ENCODE data around the gene TAS2R42. TPM values are rescaled to one million over a fixed set of nuclear protein-coding genes. Genes with fewer than 3 reads are reported as not detected.

TAS2R42 gene
- polyA plus RNA-seq (2012; ENCODE audit: insufficient read depth, insufficient read length, low read depth), result not detected

GRCh38 chr12:11186837-11187236 lies at the start of gene TAS2R42:
Gene TAS2R42 (minus strand): TSS chr12:11186937. CDS start chr12:11186937, 0 bp downstream.
- Histone ChIP-seq H3K27me3 (peaks cover 7% of the 10 kb centered on the region), H3K36me3 (no peaks in the 10 kb centered on the region), H3K4me3 (ENCODE audit: low read depth, low read length) (no peak within 1 kb of the TSS), H3K9me3 (no peaks in the 10 kb centered on the region), H3K4me1 (no peaks in the 10 kb centered on the region)
- no peak for TF ChIP-seq CTCF (IDR thresholded peaks at IDR 0.05; ENCODE audit: low read depth, low read length)
- DNase-seq, result no peak

- DNase-seq, result no peak
- no peaks in the 10 kb centered on the region for H3K9me3 ChIP-seq
Measured at GRCh38 chr12:11233532-11233931, 46.8 kb upstream of the TAS2R42 start.

GRCh38 chr12:11228296-11228879 lies 41.7 kb upstream of the TAS2R42 start:
- Histone ChIP-seq H3K9me3 (no peaks in the 10 kb centered on the region), H3K27me3 (peaks cover 12% of the 10 kb centered on the region), H3K36me3 (no peaks in the 10 kb centered on the region), H3K4me3 (ENCODE audit: low read depth, low read length) (no peak overlapping the region), H3K4me1 (no peaks in the 10 kb centered on the region)
- peak; percentile 78 for TF ChIP-seq CTCF (IDR thresholded peaks at IDR 0.05; ENCODE audit: low read depth, low read length)
- peak; percentile 48 for DNase-seq

More at GRCh38 chr12:11233532-11233931, 46.8 kb upstream of the TAS2R42 start:
- H3K4me3 ChIP-seq (ENCODE audit: low read depth, low read length), result no peak overlapping the region
- H3K4me1 ChIP-seq, result no peaks in the 10 kb centered on the region
- peaks cover under 1% of the 10 kb centered on the region for H3K27me3 ChIP-seq
- no peak for TF ChIP-seq CTCF (IDR thresholded peaks at IDR 0.05; ENCODE audit: low read depth, low read length)
- no peaks in the 10 kb centered on the region for H3K36me3 ChIP-seq

GRCh38 chr12:11227373-11227772 lies 40.6 kb upstream of the TAS2R42 start:
- no peaks in the 10 kb centered on the region for H3K36me3 ChIP-seq
- no peak for DNase-seq
- no peak for TF ChIP-seq CTCF (IDR thresholded peaks at IDR 0.05; ENCODE audit: low read depth, low read length)
- H3K9me3 ChIP-seq, result no peaks in the 10 kb centered on the region
- peaks cover 12% of the 10 kb centered on the region for H3K27me3 ChIP-seq
- no peaks in the 10 kb centered on the region for H3K4me1 ChIP-seq
- H3K4me3 ChIP-seq (ENCODE audit: low read depth, low read length), result no peak overlapping the region

DNA sequence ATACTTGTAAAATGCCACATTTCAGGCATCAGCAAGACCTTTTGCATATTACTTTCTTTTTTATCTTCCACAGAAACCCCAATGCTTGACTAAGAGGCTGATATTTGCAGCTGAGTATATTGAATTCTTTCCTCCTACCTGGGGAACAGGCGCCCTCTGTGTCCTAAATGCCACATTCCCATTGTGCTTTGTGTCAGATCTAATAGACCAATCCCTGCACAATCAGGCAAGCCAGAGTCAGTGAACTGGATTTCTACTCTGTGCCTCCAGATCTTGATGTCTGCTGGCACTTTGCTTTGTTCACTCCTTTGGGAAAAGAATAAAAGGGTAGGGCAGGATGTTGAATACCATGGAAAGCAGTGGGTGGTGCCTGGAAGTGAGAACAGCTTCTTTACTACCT lies 22.4 kb upstream of the TAS2R42 start:
- peak; percentile 11; the same call in 1 of the 2 replicates for TF ChIP-seq CTCF (IDR thresholded peaks at IDR 0.05; ENCODE audit: low read depth, low read length)
- Histone ChIP-seq H3K4me3 (ENCODE audit: low read depth, low read length) (no peak overlapping the region), H3K4me1 (no peaks in the 10 kb centered on the region), H3K36me3 (no peaks in the 10 kb centered on the region), H3K27me3 (no peaks in the 10 kb centered on the region; the same call in 1 of the 2 replicates), H3K9me3 (no peaks in the 10 kb centered on the region)
- no peak for DNase-seq

DNA sequence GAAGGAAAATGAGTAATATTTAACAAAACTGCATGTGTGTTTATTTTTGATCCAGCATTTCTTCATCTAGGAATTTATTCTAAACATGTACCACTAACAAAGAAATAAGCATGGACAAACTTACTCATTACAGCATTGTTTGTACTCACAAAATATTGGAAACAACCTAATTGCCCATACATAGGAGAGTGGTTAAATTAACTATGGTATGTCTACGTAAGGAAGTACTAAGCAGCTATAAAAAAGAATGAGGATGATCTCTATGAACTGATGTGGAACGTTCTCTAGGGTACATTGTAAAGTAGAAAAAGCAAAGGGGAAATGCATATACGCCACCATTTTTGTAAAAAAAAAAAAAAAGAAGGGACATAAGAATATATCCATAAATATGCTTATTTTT lies 17.4 kb upstream of the TAS2R42 start:
- no peak for DNase-seq
- Histone ChIP-seq H3K4me1 (no peaks in the 10 kb centered on the region), H3K36me3 (no peaks in the 10 kb centered on the region), H3K9me3 (no peaks in the 10 kb centered on the region), H3K4me3 (ENCODE audit: low read depth, low read length) (no peak overlapping the region), H3K27me3 (peaks cover 3% of the 10 kb centered on the region; the same call in 1 of the 2 replicates)
- TF ChIP-seq CTCF (IDR thresholded peaks at IDR 0.05; ENCODE audit: low read depth, low read length), result no peak
